Upper lobe of left lung (tissue), 6 donors: ENCODE measurements around the gene ADGRG2. TPM values are rescaled to one million over a fixed set of nuclear protein-coding genes. Genes with fewer than 3 reads are reported as not detected.

Experiments
- ATAC-seq, 2 donors: fragments of 200-7000 bp; cut with Tn5 transposase; one replicate each; pipeline ENCODE4 v1.9.1; 2022; ENCODE audit warnings: mild to moderate bottlenecking in 2 of 2, moderate library complexity in 2 of 2; ENCODE audit not compliant: low FRiP score in 2 of 2
- DNase-seq, 2 donors: peaks; one replicate each; pipeline ENCODE4 v3.0.0-alpha.2; 2019 to 2020
- H3K27ac ChIP-seq, 4 donors: fragments of 200-600 bp; sonication (generic); one replicate each; pipeline ENCODE4 v1.5.1; 2016 to 2019
- H3K27me3 ChIP-seq, 4 donors: fragments of 200-600 bp; sonication (generic); one replicate each; pipeline ENCODE4 v1.5.1; 2017 to 2019
- H3K36me3 ChIP-seq, 4 donors: fragments of 200-600 bp; sonication (generic); one replicate each; pipeline ENCODE4 v1.5.1; 2016 to 2019
- H3K4me1 ChIP-seq, 4 donors: fragments of 200-600 bp; sonication (generic); one replicate each; pipeline ENCODE4 v1.5.1; 2018 to 2019
- H3K4me3 ChIP-seq, 4 donors: fragments of 200-600 bp; sonication (generic); one replicate each; pipeline ENCODE4 v1.5.1; 2017 to 2019; ENCODE audit warnings: mild to moderate bottlenecking in 2 of 4, moderate library complexity in 1 of 4
- H3K9me3 ChIP-seq, 4 donors: fragments of 200-600 bp; sonication (generic); one replicate each; pipeline ENCODE4 v1.5.1; 2018 to 2019
- CTCF ChIP-seq, 6 experiments: fragments of 450-650 bp in 4 of 6; fragments of 200-600 bp in 2 of 6; sonication (generic) in 2 of 6; IDR thresholded peaks; one replicate each; pipeline ENCODE4 v1.5.1; 2016 to 2019; ENCODE audit warnings: antibody characterized with exemption in 6 of 6
- EP300 ChIP-seq, 4 donors: sonication (generic); formaldehyde crosslinking; IDR thresholded peaks; one replicate each; pipeline ENCODE4 v1.5.1; 2017; ENCODE audit warnings: antibody characterized with exemption in 4 of 4, control low read depth in 2 of 4
- POLR2A ChIP-seq, 4 donors: fragments of 450-650 bp; IDR thresholded peaks; one replicate each; pipeline ENCODE4 v1.5.1; 2016 to 2017; ENCODE audit warnings: antibody characterized with exemption in 4 of 4, mild to moderate bottlenecking in 2 of 4
- POLR2AphosphoS5 ChIP-seq, 2 donors: sonication (generic); formaldehyde crosslinking; IDR thresholded peaks; one replicate each; pipeline ENCODE4 v1.5.1; 2017; ENCODE audit warnings: antibody characterized with exemption in 2 of 2
- WGBS, 2 donors: methylation state at CpG; one replicate each; pipeline ENCODE4 v1.1.5; 2017 to 2018; 5-methylcytosine and 5-hydroxymethylcytosine counted together
- total RNA-seq, 6 donors: library from RNA; depleted of rRNA in 4 of 6; stranded (reverse); fragments of >200 nt in 4 of 6; gene quantifications; one replicate each; pipeline versions ENCODE4 v1.1.0 to v1.2.1, GENCODE V29; 2016 to 2021
- donor health status: DM: no; HTN: no; CAD: no; lungs with moderate emphysema.
- donor health status: DM: no; HTN: yes; CAD: no; lungs with severe emphysema.

Gene ADGRG2
- total RNA-seq, 6 donors from 2014 or later: 0.69 to 2.9 (median 0.91) TPM; not detected in 1

GRCh38 chrX:19034025-19034424 lies 88.2 kb downstream of the ADGRG2 start:
- 76 to 91% methylated on average over 6 of the region's 6 CpGs for WGBS, 2 donors
- Histone ChIP-seq H3K27me3 (no peaks in the 10 kb centered on the region), H3K4me3 (no peak overlapping the region), H3K36me3 (no peaks in the 10 kb centered on the region), H3K27ac (no peak overlapping the region), H3K4me1 (no peaks in the 10 kb centered on the region), H3K9me3 (no peaks in the 10 kb centered on the region)
- DNase-seq (no peak), ATAC-seq (no peak)
- TF ChIP-seq POLR2A (IDR thresholded peaks at IDR 0.05): no peak

- no peak for ATAC-seq
- no peaks in the 10 kb centered on the region for H3K27me3 ChIP-seq
- H3K9me3 ChIP-seq: no peaks in the 10 kb centered on the region
- 68 to 88% methylated on average over 3 of the region's 3 CpGs for WGBS, 2 donors
- TF ChIP-seq CTCF (IDR thresholded peaks at IDR 0.05) (no peak), POLR2AphosphoS5 (IDR thresholded peaks at IDR 0.05) (no peak), EP300 (IDR thresholded peaks at IDR 0.05) (no peak), POLR2A (IDR thresholded peaks at IDR 0.05) (no peak)
- DNase-seq: no peak
- H3K36me3 ChIP-seq: no peaks in the 10 kb centered on the region
- no peaks in the 10 kb centered on the region for H3K4me1 ChIP-seq
- no peak overlapping the region for H3K27ac ChIP-seq
- no peak overlapping the region for H3K4me3 ChIP-seq
These were observed 91.5 kb downstream of the ADGRG2 start for GRCh38 chrX:19030805-19031204.

GRCh38 chrX:19028560-19028959 lies 93.7 kb downstream of the ADGRG2 start:
- H3K9me3 ChIP-seq: no peaks in the 10 kb centered on the region
- H3K4me1 ChIP-seq: no peaks in the 10 kb centered on the region
- ATAC-seq (no peak), DNase-seq (no peak)
- H3K27ac ChIP-seq: no peak overlapping the region
- H3K36me3 ChIP-seq: no peaks in the 10 kb centered on the region
- TF ChIP-seq CTCF (IDR thresholded peaks at IDR 0.05) (no peak), EP300 (IDR thresholded peaks at IDR 0.05) (no peak), POLR2AphosphoS5 (IDR thresholded peaks at IDR 0.05) (no peak), POLR2A (IDR thresholded peaks at IDR 0.05) (no peak)
- H3K4me3 ChIP-seq: no peak overlapping the region
- WGBS, 2 donors: 82 to 89% methylated on average over 5 to 6 of the region's 6 CpGs
- no peaks in the 10 kb centered on the region for H3K27me3 ChIP-seq

GRCh38 chrX:19024366-19024765 lies 97.9 kb downstream of the ADGRG2 start:
- H3K36me3 ChIP-seq: no peaks in the 10 kb centered on the region
- WGBS, 2 donors: 65 to 77% methylated on average over 2 to 4 of the region's 4 CpGs
- H3K27ac ChIP-seq: no peak overlapping the region
- ATAC-seq (no peak), DNase-seq (no peak)
- H3K9me3 ChIP-seq: no peaks in the 10 kb centered on the region
- no peaks in the 10 kb centered on the region for H3K27me3 ChIP-seq
- H3K4me3 ChIP-seq: no peak overlapping the region
- TF ChIP-seq POLR2A (IDR thresholded peaks at IDR 0.05) (no peak), EP300 (IDR thresholded peaks at IDR 0.05) (no peak), CTCF (IDR thresholded peaks at IDR 0.05) (no peak), POLR2AphosphoS5 (IDR thresholded peaks at IDR 0.05) (no peak)
- no peaks in the 10 kb centered on the region for H3K4me1 ChIP-seq

GRCh38 chrX:19019996-19020395 lies 102.3 kb downstream of the ADGRG2 start:
- Histone ChIP-seq H3K4me3 (no peak overlapping the region), H3K36me3 (no peaks in the 10 kb centered on the region), H3K27me3 (no peaks in the 10 kb centered on the region), H3K9me3 (no peaks in the 10 kb centered on the region), H3K4me1 (no peaks in the 10 kb centered on the region), H3K27ac (no peak overlapping the region)
- 92 to 96% methylated on average over 2 of the region's 2 CpGs for WGBS, 2 donors
- TF ChIP-seq EP300 (IDR thresholded peaks at IDR 0.05): no peak
- no peak for TF ChIP-seq CTCF (IDR thresholded peaks at IDR 0.05)
- no peak for TF ChIP-seq POLR2AphosphoS5 (IDR thresholded peaks at IDR 0.05)
- TF ChIP-seq POLR2A (IDR thresholded peaks at IDR 0.05): no peak
- no peak for ATAC-seq
- no peak for DNase-seq
